ENCODE measurements around the gene DHX35.

DNA sequence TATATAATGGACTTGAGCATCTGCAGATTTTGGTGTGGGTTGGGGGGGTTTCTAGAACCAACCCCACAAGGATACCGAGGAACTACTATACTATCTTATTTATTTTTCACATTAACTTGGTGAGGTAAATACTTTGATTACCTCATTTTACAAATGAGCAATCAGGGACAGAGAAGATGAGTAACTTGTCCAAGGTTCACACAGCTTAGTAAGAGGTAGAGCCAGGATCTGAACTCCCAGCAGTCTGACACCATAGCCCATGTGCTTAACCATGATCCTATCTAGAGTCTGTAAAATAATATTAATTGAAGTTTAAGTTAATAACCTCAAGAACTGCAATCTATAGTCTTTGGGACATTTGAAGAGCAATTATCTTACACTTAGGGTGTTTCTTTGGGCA is 28.6 kb downstream of the DHX35 start:
- TF ChIP-seq, protein P1, sequence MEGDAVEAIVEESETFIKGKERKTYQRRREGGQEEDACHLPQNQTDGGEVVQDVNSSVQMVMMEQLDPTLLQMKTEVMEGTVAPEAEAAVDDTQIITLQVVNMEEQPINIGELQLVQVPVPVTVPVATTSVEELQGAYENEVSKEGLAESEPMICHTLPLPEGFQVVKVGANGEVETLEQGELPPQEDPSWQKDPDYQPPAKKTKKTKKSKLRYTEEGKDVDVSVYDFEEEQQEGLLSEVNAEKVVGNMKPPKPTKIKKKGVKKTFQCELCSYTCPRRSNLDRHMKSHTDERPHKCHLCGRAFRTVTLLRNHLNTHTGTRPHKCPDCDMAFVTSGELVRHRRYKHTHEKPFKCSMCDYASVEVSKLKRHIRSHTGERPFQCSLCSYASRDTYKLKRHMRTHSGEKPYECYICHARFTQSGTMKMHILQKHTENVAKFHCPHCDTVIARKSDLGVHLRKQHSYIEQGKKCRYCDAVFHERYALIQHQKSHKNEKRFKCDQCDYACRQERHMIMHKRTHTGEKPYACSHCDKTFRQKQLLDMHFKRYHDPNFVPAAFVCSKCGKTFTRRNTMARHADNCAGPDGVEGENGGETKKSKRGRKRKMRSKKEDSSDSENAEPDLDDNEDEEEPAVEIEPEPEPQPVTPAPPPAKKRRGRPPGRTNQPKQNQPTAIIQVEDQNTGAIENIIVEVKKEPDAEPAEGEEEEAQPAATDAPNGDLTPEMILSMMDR (IDR thresholded peaks at IDR 0.05) = no peak
- TF ChIP-seq POLR2A (IDR thresholded peaks at IDR 0.05) (no peak), POLR2AphosphoS5 (IDR thresholded peaks at IDR 0.05) (no peak)

Data from stomach (tissue), 4 donors.